HepG2 (cell line): ENCODE measurements around the gene ELP2. TPM values are rescaled to one million over a fixed set of nuclear protein-coding genes. Genes with fewer than 3 reads are reported as not detected.

Experiments used
- ADNP ChIP-seq: sonication (generic); formaldehyde crosslinking; IDR thresholded peaks from 2 replicates; pipeline ENCODE4 v1.4.0; 2020; ENCODE audit warnings: missing genetic modification reagents
- EHMT2 ChIP-seq: fragments of 200-600 bp; sonication (generic); IDR thresholded peaks from 2 replicates; pipeline ENCODE4 v1.7.0; 2017; ENCODE audit warnings: antibody characterized with exemption, low read depth, low read length, borderline replicate concordance
- HMG20A ChIP-seq: IDR thresholded peaks from 2 replicates; pipeline ENCODE4 v1.6.1; 2016; ENCODE audit warnings: borderline replicate concordance
- KDM3A ChIP-seq: IDR thresholded peaks from 2 replicates; pipeline ENCODE4 v1.6.1; 2018; ENCODE audit warnings: low read depth, missing compliant biosample characterization
- MEIS2 ChIP-seq: sonication (generic); formaldehyde crosslinking; IDR thresholded peaks from 2 replicates; pipeline ENCODE4 v1.9.0; 2021; ENCODE audit warnings: mild to moderate bottlenecking, missing genetic modification reagents
- NFE2 ChIP-seq: sonication (generic); formaldehyde crosslinking; IDR thresholded peaks from 2 replicates; pipeline ENCODE4 v1.4.0; 2020; ENCODE audit warnings: missing genetic modification reagents
- NFIC ChIP-seq: IDR thresholded peaks from 2 replicates; pipeline ENCODE4 v1.6.1; 2012; ENCODE audit warnings: mild to moderate bottlenecking, low read length, inconsistent platforms
- PHF5A ChIP-seq: IDR thresholded peaks from one replicate; pipeline ENCODE4 v1.6.1; 2018; ENCODE audit warnings: low read depth, missing genetic modification reagents; ENCODE audit not compliant: unreplicated experiment
- RARA ChIP-seq: IDR thresholded peaks from 2 replicates; pipeline ENCODE4 v1.6.1; 2016; ENCODE audit warnings: missing genetic modification reagents, missing compliant biosample characterization
- RARG ChIP-seq: sonication (generic); formaldehyde crosslinking; IDR thresholded peaks from 2 replicates; pipeline ENCODE4 v1.4.0; 2020; ENCODE audit warnings: low read depth, mild to moderate bottlenecking, missing genetic modification reagents
- REPIN1 ChIP-seq: sonication (generic); formaldehyde crosslinking; IDR thresholded peaks from 2 replicates; pipeline ENCODE4 v1.8.0; 2022; ENCODE audit warnings: missing genetic modification reagents, low read depth, mild to moderate bottlenecking, borderline replicate concordance
- SPEN ChIP-seq: sonication (generic); formaldehyde crosslinking; IDR thresholded peaks from 2 replicates; pipeline ENCODE4 v1.5.1; 2020; ENCODE audit warnings: low read depth, mild to moderate bottlenecking, missing genetic modification reagents
- ZFP36L1 ChIP-seq: sonication (generic); formaldehyde crosslinking; IDR thresholded peaks from 2 replicates; pipeline ENCODE4 v1.8.0; 2022; ENCODE audit warnings: mild to moderate bottlenecking, missing genetic modification reagents, moderate library complexity
- ZNF274 ChIP-seq: sonication (generic); formaldehyde crosslinking; IDR thresholded peaks from 2 replicates; pipeline ENCODE4 v1.5.1; 2020; ENCODE audit warnings: mild to moderate bottlenecking, missing genetic modification reagents
- ZNF788 ChIP-seq: sonication (generic); formaldehyde crosslinking; IDR thresholded peaks from 2 replicates; pipeline ENCODE4 v1.5.0; 2020; ENCODE audit warnings: mild to moderate bottlenecking, missing genetic modification reagents, borderline replicate concordance
- polyA plus RNA-seq, 8 experiments: library from polyadenylated mRNA; depleted of rRNA in 3 of 8; stranded (reverse) in 7 of 8; unstranded in 1 of 8; fragments of >200 nt; fragmentation: Illumina TruSeq in 4 of 8; extraction: Trizol in 4 of 8; gene quantifications; 2 replicates each; pipeline versions ENCODE4 v1.2.1 to v1.2.3, GENCODE V29; 2011 to 2016; ENCODE audit warnings: low read depth in 4 of 8, missing spikeins in 1 of 8, mixed read lengths in 1 of 8; ENCODE audit not compliant: insufficient read depth in 1 of 8
- total RNA-seq, 5 experiments: library from RNA; depleted of rRNA; stranded (reverse); fragments of >200 nt; fragmentation: Illumina TruSeq; extraction: Trizol; gene quantifications; 2 replicates each; pipeline ENCODE4 v1.2.3, GENCODE V29; 2016; ENCODE audit warnings: low read depth in 1 of 5
- TF ChIP-seq, protein P1 (sequence below): sonication (generic); formaldehyde crosslinking; IDR thresholded peaks from 2 replicates; pipeline ENCODE4 v1.5.0; 2020; ENCODE audit warnings: mild to moderate bottlenecking, low read depth, missing genetic modification reagents, borderline replicate concordance
- TF ChIP-seq, protein P2 (sequence below): sonication (generic); formaldehyde crosslinking; IDR thresholded peaks from 2 replicates; pipeline ENCODE4 v1.5.0; 2020; ENCODE audit warnings: missing genetic modification reagents
- TF ChIP-seq, protein P3 (sequence below): sonication (generic); formaldehyde crosslinking; IDR thresholded peaks from 2 replicates; pipeline ENCODE4 v1.4.0; 2020; ENCODE audit warnings: missing genetic modification reagents
- TF ChIP-seq, protein P4 (sequence below): sonication (generic); formaldehyde crosslinking; IDR thresholded peaks from 2 replicates; pipeline ENCODE4 v1.4.0; 2020; ENCODE audit warnings: missing genetic modification reagents, borderline replicate concordance
- TF ChIP-seq, protein P5 (sequence below), 2 experiments: sonication (generic) in 1 of 2; formaldehyde crosslinking in 1 of 2; IDR thresholded peaks; 2 replicates each; pipeline versions ENCODE4 v1.4.0 to v1.6.1; 2018 to 2020; ENCODE audit warnings: missing genetic modification reagents in 2 of 2, borderline replicate concordance in 1 of 2, low read depth in 1 of 2, mild to moderate bottlenecking in 1 of 2, missing biosample characterization in 1 of 2
- TF ChIP-seq, protein P6 (sequence below): sonication (generic); formaldehyde crosslinking; IDR thresholded peaks from 2 replicates; pipeline ENCODE4 v1.4.0; 2020; ENCODE audit warnings: missing genetic modification reagents

The ELP2 gene
- total and polyA plus RNA-seq, 2 of the 13 experiments (the other 11 are each of a cell fraction or from before 2014, with no cell fraction given): 98.7 to 100 TPM

DNA sequence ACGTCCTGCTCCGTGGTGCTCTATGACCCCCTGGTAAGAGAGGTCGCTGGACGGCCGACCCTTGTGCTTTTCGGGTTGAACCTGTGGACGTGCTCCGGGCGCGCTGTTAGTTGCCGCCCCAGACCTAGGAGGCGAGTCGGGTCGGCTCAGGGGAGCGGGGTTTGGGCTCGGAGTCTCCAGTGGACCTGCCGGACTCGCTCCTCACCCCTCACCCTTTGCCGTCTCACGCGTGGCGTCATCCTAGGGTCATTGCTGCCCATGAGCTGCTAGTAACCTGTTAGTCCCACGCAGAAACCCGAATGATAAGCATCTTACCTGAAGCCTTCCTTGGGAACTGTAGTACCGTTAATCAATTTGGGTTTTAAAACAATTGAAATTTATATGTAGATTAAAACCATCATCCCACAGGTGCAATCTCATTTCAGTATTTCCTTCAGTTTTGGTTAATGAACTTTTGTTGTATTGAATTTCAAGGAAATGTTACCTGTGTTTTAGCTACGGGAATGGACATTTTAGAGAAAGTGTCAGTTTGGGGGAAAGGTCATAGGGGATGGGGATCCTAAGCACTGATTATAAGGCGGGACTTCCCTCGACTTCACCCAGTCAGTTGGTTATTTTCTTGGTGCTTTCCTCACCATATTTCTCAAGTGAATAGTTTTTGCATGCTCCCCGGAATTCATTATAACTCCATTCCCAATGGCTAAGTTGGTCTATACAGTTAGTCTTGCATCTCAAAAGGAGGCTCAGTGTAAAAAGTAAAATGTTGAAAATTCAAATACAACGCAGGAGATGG is 536 bp downstream of the ELP2 start (continued):
- TF ChIP-seq, protein P1, sequence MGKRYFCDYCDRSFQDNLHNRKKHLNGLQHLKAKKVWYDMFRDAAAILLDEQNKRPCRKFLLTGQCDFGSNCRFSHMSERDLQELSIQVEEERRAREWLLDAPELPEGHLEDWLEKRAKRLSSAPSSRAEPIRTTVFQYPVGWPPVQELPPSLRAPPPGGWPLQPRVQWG (CRISPR knock-in tag): no peak
- TF ChIP-seq KDM3A (CRISPR knock-in tag) (no peak), HMG20A (no peak), RARG (CRISPR knock-in tag) (no peak), EHMT2 (no peak), REPIN1 (CRISPR knock-in tag) (peak; percentile 37; the same call in 1 of the 2 replicates), ZNF788 (CRISPR knock-in tag) (no peak), ZNF274 (CRISPR knock-in tag) (no peak), SPEN (CRISPR knock-in tag) (no peak), RARA (CRISPR knock-in tag) (no peak), NFE2 (no peak), ADNP (CRISPR knock-in tag) (no peak), MEIS2 (CRISPR knock-in tag) (no peak), ZFP36L1 (no peak), PHF5A (CRISPR knock-in tag) (no peak), NFIC (no peak)
- TF ChIP-seq, protein P2, sequence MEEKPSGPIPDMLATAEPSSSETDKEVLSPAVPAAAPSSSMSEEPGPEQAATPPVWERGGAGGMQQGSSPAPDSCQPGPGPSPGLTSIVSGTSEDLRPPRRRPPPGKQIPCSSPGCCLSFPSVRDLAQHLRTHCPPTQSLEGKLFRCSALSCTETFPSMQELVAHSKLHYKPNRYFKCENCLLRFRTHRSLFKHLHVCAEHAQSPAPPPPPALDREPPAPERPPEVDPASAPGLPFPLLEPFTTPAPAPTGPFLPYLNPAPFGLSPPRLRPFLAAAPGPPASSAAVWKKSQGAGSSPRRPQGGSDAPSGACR (CRISPR knock-in tag): no peak
- TF ChIP-seq, protein P3, sequence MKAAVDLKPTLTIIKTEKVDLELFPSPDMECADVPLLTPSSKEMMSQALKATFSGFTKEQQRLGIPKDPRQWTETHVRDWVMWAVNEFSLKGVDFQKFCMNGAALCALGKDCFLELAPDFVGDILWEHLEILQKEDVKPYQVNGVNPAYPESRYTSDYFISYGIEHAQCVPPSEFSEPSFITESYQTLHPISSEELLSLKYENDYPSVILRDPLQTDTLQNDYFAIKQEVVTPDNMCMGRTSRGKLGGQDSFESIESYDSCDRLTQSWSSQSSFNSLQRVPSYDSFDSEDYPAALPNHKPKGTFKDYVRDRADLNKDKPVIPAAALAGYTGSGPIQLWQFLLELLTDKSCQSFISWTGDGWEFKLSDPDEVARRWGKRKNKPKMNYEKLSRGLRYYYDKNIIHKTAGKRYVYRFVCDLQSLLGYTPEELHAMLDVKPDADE (CRISPR knock-in tag): no peak
- TF ChIP-seq, protein P4, sequence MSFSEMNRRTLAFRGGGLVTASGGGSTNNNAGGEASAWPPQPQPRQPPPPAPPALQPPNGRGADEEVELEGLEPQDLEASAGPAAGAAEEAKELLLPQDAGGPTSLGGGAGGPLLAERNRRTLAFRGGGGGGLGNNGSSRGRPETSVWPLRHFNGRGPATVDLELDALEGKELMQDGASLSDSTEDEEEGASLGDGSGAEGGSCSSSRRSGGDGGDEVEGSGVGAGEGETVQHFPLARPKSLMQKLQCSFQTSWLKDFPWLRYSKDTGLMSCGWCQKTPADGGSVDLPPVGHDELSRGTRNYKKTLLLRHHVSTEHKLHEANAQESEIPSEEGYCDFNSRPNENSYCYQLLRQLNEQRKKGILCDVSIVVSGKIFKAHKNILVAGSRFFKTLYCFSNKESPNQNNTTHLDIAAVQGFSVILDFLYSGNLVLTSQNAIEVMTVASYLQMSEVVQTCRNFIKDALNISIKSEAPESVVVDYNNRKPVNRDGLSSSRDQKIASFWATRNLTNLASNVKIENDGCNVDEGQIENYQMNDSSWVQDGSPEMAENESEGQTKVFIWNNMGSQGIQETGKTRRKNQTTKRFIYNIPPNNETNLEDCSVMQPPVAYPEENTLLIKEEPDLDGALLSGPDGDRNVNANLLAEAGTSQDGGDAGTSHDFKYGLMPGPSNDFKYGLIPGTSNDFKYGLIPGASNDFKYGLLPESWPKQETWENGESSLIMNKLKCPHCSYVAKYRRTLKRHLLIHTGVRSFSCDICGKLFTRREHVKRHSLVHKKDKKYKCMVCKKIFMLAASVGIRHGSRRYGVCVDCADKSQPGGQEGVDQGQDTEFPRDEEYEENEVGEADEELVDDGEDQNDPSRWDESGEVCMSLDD (CRISPR knock-in tag): 0 out of 2 replicates have a peak, but pooled peaks have one; percentile 31
- TF ChIP-seq, protein P5, sequence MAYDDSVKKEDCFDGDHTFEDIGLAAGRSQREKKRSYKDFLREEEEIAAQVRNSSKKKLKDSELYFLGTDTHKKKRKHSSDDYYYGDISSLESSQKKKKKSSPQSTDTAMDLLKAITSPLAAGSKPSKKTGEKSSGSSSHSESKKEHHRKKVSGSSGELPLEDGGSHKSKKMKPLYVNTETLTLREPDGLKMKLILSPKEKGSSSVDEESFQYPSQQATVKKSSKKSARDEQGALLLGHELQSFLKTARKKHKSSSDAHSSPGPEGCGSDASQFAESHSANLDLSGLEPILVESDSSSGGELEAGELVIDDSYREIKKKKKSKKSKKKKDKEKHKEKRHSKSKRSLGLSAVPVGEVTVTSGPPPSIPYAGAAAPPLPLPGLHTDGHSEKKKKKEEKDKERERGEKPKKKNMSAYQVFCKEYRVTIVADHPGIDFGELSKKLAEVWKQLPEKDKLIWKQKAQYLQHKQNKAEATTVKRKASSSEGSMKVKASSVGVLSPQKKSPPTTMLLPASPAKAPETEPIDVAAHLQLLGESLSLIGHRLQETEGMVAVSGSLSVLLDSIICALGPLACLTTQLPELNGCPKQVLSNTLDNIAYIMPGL (CRISPR knock-in tag; IDR thresholded peaks at IDR 0.05; ENCODE audit: borderline replicate concordance in 1 of 2, low read depth in 1 of 2): no peak; a peak in 1 of 4 replicates
- TF ChIP-seq, protein P6, sequence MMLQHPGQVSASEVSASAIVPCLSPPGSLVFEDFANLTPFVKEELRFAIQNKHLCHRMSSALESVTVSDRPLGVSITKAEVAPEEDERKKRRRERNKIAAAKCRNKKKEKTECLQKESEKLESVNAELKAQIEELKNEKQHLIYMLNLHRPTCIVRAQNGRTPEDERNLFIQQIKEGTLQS (CRISPR knock-in tag): no peak
